Activated CD8-positive, alpha-beta T cell treated with anti-CD3 and anti-CD28 coated beads for 36 hours (primary cell): ENCODE data around the gene ATRNL1. TPM values are rescaled to one million over a fixed set of nuclear protein-coding genes. Genes with fewer than 3 reads are reported as not detected.
"Not testable (repeated sequence)": the region's sequence is repeated elsewhere in the genome, so short reads cannot be mapped to it uniquely, and the experiment has no call there.

Source experiments
- ATAC-seq: fragments of 200-7000 bp; cut with Tn5 transposase; one replicate; pipeline ENCODE4 v1.10.0; 2021; ENCODE audit warnings: mild to moderate bottlenecking, moderate library complexity
- CTCF ChIA-PET: fragments of 350-600 bp; sonication (Branson Sonifier 250); formaldehyde crosslinking; loops from one replicate; lab custom pipeline; 2021; ENCODE audit warnings: antibody characterized with exemption; lab: Charles Lee
- POLR2A ChIA-PET: fragments of 350-600 bp; sonication (Branson Sonifier 250); formaldehyde crosslinking; loops from one replicate; lab custom pipeline; 2021; ENCODE audit warnings: antibody characterized with exemption; lab: Charles Lee
- DNase-seq: peaks from one replicate; pipeline ENCODE4 v3.0.0-alpha.2; 2020
- H3K27ac Mint-ChIP-seq: one replicate; pipeline ENCODE4 v1.8.0; 2021; ENCODE audit warnings: mild to moderate bottlenecking, mixed read lengths
- H3K27me3 Mint-ChIP-seq: one replicate; pipeline ENCODE4 v1.8.0; 2021; ENCODE audit warnings: mixed read lengths
- H3K36me3 Mint-ChIP-seq: one replicate; pipeline ENCODE4 v1.8.0; 2021; ENCODE audit warnings: low read depth, mixed read lengths
- H3K4me1 Mint-ChIP-seq: one replicate; pipeline ENCODE4 v1.8.0; 2021; ENCODE audit warnings: low read depth, mixed read lengths
- H3K4me3 Mint-ChIP-seq: one replicate; pipeline ENCODE4 v1.8.0; 2021; ENCODE audit warnings: mild to moderate bottlenecking, moderate library complexity, mixed read lengths
- H3K9me3 Mint-ChIP-seq: one replicate; pipeline ENCODE4 v1.8.0; 2021; ENCODE audit warnings: mixed read lengths
- intact Hi-C: fragments of 100-400 bp; cut with micrococcal nuclease; formaldehyde crosslinking; loops from one replicate; pipeline ENCODE4 v1.10.0; 2022
- total RNA-seq, 2 experiments: library from RNA; stranded (reverse); gene quantifications; one replicate each; pipeline ENCODE4 v1.2.3, GENCODE V29; 2021
- TF ChIP-seq, protein P1 (sequence below): fragments of 200-600 bp; IDR thresholded peaks from one replicate; pipeline ENCODE4 v1.8.0; 2022; ENCODE audit warnings: antibody characterized with exemption, mild to moderate bottlenecking

ATRNL1 gene
- total RNA-seq, 2 experiments from 2014 or later = not detected

DNA sequence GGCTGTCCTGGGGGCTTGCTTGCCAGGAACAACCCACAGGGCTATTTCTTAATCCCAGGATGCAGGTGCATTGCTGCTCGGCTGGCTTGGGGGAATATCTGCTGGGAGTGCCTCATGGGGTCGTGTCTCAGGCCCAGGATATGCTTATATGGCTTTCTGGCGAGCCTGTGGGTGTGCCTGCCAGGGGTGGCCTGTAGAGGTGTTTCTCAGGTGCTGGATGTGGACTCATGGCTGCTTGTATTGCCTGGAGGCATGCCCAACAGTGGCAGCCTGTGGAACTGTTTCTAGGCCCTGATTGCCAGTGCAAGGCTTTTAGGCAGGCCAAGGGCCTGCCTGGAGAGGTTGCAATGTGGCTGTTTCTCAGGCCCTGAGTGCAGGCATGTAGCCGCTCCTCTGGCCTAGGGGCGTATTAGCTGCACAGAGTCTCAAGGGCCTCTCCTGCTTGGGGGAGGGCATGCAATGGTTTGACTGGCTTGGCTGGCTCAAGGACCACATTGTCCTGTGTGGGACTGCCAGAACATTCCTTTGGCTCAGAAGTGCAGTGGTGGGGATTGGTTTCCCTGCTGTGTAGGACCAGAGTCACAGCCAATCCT lies 202.1 kb downstream of the ATRNL1 start:
- Mint-ChIP-seq H3K4me1 (no peaks in the 10 kb centered on the region), H3K4me3 (no peak overlapping the region), H3K36me3 (no peaks in the 10 kb centered on the region), H3K27me3 (no peaks in the 10 kb centered on the region), H3K9me3 (peaks cover 10% of the 10 kb centered on the region), H3K27ac (no peak overlapping the region)
- DNase-seq = no peak
- ATAC-seq = no peak
- intact Hi-C loops = no loop called here
- TF ChIP-seq, protein P1, sequence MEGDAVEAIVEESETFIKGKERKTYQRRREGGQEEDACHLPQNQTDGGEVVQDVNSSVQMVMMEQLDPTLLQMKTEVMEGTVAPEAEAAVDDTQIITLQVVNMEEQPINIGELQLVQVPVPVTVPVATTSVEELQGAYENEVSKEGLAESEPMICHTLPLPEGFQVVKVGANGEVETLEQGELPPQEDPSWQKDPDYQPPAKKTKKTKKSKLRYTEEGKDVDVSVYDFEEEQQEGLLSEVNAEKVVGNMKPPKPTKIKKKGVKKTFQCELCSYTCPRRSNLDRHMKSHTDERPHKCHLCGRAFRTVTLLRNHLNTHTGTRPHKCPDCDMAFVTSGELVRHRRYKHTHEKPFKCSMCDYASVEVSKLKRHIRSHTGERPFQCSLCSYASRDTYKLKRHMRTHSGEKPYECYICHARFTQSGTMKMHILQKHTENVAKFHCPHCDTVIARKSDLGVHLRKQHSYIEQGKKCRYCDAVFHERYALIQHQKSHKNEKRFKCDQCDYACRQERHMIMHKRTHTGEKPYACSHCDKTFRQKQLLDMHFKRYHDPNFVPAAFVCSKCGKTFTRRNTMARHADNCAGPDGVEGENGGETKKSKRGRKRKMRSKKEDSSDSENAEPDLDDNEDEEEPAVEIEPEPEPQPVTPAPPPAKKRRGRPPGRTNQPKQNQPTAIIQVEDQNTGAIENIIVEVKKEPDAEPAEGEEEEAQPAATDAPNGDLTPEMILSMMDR = no peak
- POLR2A ChIA-PET = no interaction called here
- CTCF ChIA-PET = no interaction called here

- POLR2A ChIA-PET = no interaction called here
- ATAC-seq (no peak), DNase-seq (no peak)
- Mint-ChIP-seq H3K27me3 (no peaks in the 10 kb centered on the region), H3K27ac (no peak overlapping the region), H3K4me3 (no peak overlapping the region), H3K4me1 (no peaks in the 10 kb centered on the region), H3K9me3 (no peaks in the 10 kb centered on the region), H3K36me3 (no peaks in the 10 kb centered on the region)
- intact Hi-C loops = no loop called here
- TF ChIP-seq, protein P1 = no peak
- CTCF ChIA-PET = no interaction called here
Measured at GRCh38 chr10:115300080-115300479, 206.9 kb downstream of the ATRNL1 start.

DNA sequence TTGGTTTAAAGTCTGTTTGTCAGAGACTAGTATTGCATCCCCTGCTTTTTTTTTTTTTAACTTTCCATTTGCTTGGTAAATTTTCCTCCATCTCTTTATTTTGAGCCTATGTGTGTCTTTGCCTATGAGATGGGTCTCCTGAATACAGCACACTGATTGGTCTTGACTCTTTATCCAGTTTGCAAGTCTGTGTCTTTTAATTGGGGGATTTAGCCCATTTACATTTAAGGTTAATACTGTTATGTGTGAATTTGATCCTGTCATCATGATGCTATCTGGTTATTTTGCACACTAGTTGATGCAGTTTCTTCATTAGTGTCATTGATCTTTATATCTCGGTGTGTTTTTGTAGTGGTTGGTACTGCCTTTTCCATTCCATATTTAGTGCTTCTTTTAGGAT lies 226.5 kb downstream of the ATRNL1 start:
- POLR2A ChIA-PET, H3K27me3 Mint-ChIP-seq, intact Hi-C loops, ATAC-seq, CTCF ChIA-PET, H3K4me3 Mint-ChIP-seq, H3K9me3 Mint-ChIP-seq, H3K36me3 Mint-ChIP-seq, DNase-seq, H3K27ac Mint-ChIP-seq, H3K4me1 Mint-ChIP-seq: not testable (repeated sequence)

DNA sequence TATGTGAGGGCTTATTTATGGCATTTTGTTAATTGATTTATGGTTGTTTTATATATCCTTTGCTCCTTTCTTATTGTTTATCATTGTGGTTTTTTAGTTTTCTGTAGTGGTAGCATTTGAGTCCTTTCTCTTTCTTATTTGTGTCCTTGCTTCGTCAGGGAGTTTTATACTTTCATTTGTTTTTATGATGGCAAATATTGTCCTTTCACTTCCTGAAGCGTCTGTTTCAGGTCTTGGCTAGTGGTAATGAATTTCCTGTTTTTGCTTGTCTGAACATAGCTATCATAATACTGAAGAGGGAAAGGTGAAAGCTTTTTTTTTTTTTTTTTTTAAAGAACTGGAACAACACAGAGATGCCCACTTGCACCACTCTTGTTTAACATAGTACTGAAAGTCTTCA lies 228.2 kb downstream of the ATRNL1 start:
- no peak overlapping the region for H3K4me3 Mint-ChIP-seq
- H3K9me3 Mint-ChIP-seq = peaks cover 4% of the 10 kb centered on the region
- ChIA-PET CTCF (no interaction called here), POLR2A (no interaction called here)
- ATAC-seq (no peak), DNase-seq (no peak)
- intact Hi-C loops = no loop called here
- H3K36me3 Mint-ChIP-seq = no peaks in the 10 kb centered on the region
- H3K27me3 Mint-ChIP-seq = no peaks in the 10 kb centered on the region
- TF ChIP-seq, protein P1 = no peak
- no peaks in the 10 kb centered on the region for H3K4me1 Mint-ChIP-seq
- no peak overlapping the region for H3K27ac Mint-ChIP-seq

GRCh38 chr10:115328331-115328730 lies 235.2 kb downstream of the ATRNL1 start:
- peaks cover 2% of the 10 kb centered on the region for H3K9me3 Mint-ChIP-seq
- ChIA-PET POLR2A (no interaction called here), CTCF (no interaction called here)
- no peaks in the 10 kb centered on the region for H3K36me3 Mint-ChIP-seq
- intact Hi-C loops = no loop called here
- no peak overlapping the region for H3K4me3 Mint-ChIP-seq
- H3K27ac Mint-ChIP-seq = no peak overlapping the region
- TF ChIP-seq, protein P1 = no peak
- ATAC-seq (no peak), DNase-seq (no peak)
- H3K4me1 Mint-ChIP-seq = no peaks in the 10 kb centered on the region
- no peaks in the 10 kb centered on the region for H3K27me3 Mint-ChIP-seq

DNA sequence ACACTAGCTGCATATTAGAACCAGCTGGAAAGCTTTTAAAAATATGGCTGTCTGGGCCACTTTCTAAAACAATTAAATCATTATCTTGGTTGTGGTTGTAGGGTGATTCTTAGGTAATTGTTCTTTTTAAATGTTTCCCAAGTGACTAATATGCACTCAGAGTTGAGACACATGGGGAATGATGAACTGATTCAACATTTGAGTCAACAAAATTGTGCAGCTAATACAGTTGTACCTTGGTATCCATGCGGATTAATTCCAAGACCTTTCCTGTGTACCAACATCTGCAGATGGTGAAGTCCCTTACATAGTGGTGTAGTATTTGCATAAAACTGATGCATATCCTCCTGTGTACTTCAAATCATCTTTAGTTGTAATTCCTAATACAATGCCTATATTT lies 242.2 kb downstream of the ATRNL1 start:
- POLR2A ChIA-PET = no interaction called here
- no peaks in the 10 kb centered on the region for H3K4me1 Mint-ChIP-seq
- no peak overlapping the region for H3K27ac Mint-ChIP-seq
- no peak overlapping the region for H3K4me3 Mint-ChIP-seq
- H3K36me3 Mint-ChIP-seq = no peaks in the 10 kb centered on the region
- TF ChIP-seq, protein P1 = no peak
- CTCF ChIA-PET = interaction anchor here (0.6 kb wide), 1 partner anchor 33 kb away, joined by 4 read pairs; no protein-coding TSS in a partner anchor
- intact Hi-C loops = no loop called here
- H3K27me3 Mint-ChIP-seq = no peaks in the 10 kb centered on the region
- H3K9me3 Mint-ChIP-seq = peaks cover 2% of the 10 kb centered on the region
- DNase-seq (no peak), ATAC-seq (no peak)
